Smooth muscle cell (in vitro differentiated cells): ENCODE results near the gene ZSCAN18. TPM values are rescaled to one million over a fixed set of nuclear protein-coding genes. Genes with fewer than 3 reads are reported as not detected.

Source experiments
- DNase-seq: peaks from one replicate; lab custom pipeline; 2025; ENCODE audit not compliant: unreplicated experiment; lab: John Stamatoyannopoulos, UW
- H2AFZ ChIP-seq: fragments of 200-600 bp; sonication (generic); 2 replicates; pipeline ENCODE4 v1.6.0; 2016; ENCODE audit warnings: antibody characterized with exemption, low read depth, mild to moderate bottlenecking
- H3F3A ChIP-seq: fragments of 200-600 bp; sonication (generic); 2 replicates; pipeline ENCODE4 v1.6.0; 2017; ENCODE audit warnings: antibody characterized with exemption, low read depth
- H3K27ac ChIP-seq: fragments of 200-600 bp; sonication (generic); 2 replicates; pipeline ENCODE4 v1.5.1; 2016; ENCODE audit warnings: low read depth, mild to moderate bottlenecking
- H3K27me3 ChIP-seq: fragments of 200-600 bp; sonication (generic); 2 replicates; pipeline ENCODE4 v1.6.1; 2016; ENCODE audit warnings: low read depth, mild to moderate bottlenecking
- H3K36me3 ChIP-seq: fragments of 200-600 bp; sonication (generic); 2 replicates; pipeline ENCODE4 v1.5.1; 2016; ENCODE audit warnings: low read depth
- H3K4me1 ChIP-seq: fragments of 200-600 bp; sonication (generic); 2 replicates; pipeline ENCODE4 v1.5.1; 2016; ENCODE audit warnings: low read depth
- H3K4me2 ChIP-seq: fragments of 200-600 bp; sonication (generic); 2 replicates; pipeline ENCODE4 v1.6.0; 2016; ENCODE audit warnings: mild to moderate bottlenecking
- H3K4me3 ChIP-seq: fragments of 200-600 bp; sonication (generic); 2 replicates; pipeline ENCODE4 v1.5.1; 2016; ENCODE audit warnings: mild to moderate bottlenecking
- H3K79me2 ChIP-seq: fragments of 200-600 bp; sonication (generic); 2 replicates; pipeline ENCODE4 v1.6.0; 2016; ENCODE audit warnings: low read depth, mild to moderate bottlenecking
- H3K9ac ChIP-seq: fragments of 200-600 bp; sonication (generic); 2 replicates; pipeline ENCODE4 v1.6.0; 2016; ENCODE audit warnings: low read depth
- H3K9me3 ChIP-seq: fragments of 200-600 bp; sonication (generic); replicated peaks from 2 replicates; pipeline ENCODE4 v1.5.1; 2016; ENCODE audit warnings: low read depth
- H4K20me1 ChIP-seq: fragments of 200-600 bp; sonication (generic); 2 replicates; pipeline ENCODE4 v1.6.0; 2016; ENCODE audit warnings: low read depth
- CTCF ChIP-seq: fragments of 200-600 bp; sonication (generic); IDR thresholded peaks from 2 replicates; pipeline ENCODE4 v1.5.1; 2017; ENCODE audit warnings: borderline replicate concordance, mild to moderate bottlenecking, antibody characterized with exemption; ENCODE audit not compliant: insufficient read depth, poor library complexity, severe bottlenecking
- WGBS: methylation state at CpG from one replicate; pipeline ENCODE4 v1.1.7; 2016; ENCODE audit warnings: low lambda C conversion rate; 5-methylcytosine and 5-hydroxymethylcytosine counted together
- polyA plus RNA-seq: library from polyadenylated mRNA; unstranded; fragments of >200 nt; fragmentation: Nextera tagmentation; extraction: Ambion mirVana; gene quantifications from 2 replicates; pipeline ENCODE4 v1.2.1, GENCODE V29; 2016
- total RNA-seq: library from RNA; depleted of rRNA; stranded (reverse); fragments of >200 nt; gene quantifications from 2 replicates; pipeline ENCODE4 v1.2.3, GENCODE V29; 2014

Gene ZSCAN18
- total and polyA plus RNA-seq, 2 experiments from 2014 or later, result 32.9 to 54.6 TPM

- Histone ChIP-seq H3K4me1 (no peaks in the 10 kb centered on the region), H3K9me3 (peaks cover 2% of the 10 kb centered on the region), H3K27me3 (no peaks in the 10 kb centered on the region), H3K4me3 (no peak overlapping the region), H2AFZ (no peak overlapping the region), H3K9ac (no peak overlapping the region), H3F3A (no peaks in the 10 kb centered on the region), H3K79me2 (no peaks in the 10 kb centered on the region), H4K20me1 (no peaks in the 10 kb centered on the region), H3K27ac (no peak overlapping the region), H3K36me3 (no peaks in the 10 kb centered on the region), H3K4me2 (no peak overlapping the region)
- TF ChIP-seq CTCF, result no peak
- WGBS, result 94% methylated on average over 5 of the region's 5 CpGs
- DNase-seq, result no peak
Measured at GRCh38 chr19:58118979-58119733, 21.1 kb upstream of the ZSCAN18 start.

GRCh38 chr19:58117841-58118575 lies 20.0 kb upstream of the ZSCAN18 start:
- TF ChIP-seq CTCF, result no peak
- no peaks in the 10 kb centered on the region for H3K9me3 ChIP-seq
- H3K79me2 ChIP-seq, result no peaks in the 10 kb centered on the region
- H3K36me3 ChIP-seq, result no peaks in the 10 kb centered on the region
- no peaks in the 10 kb centered on the region for H3K27me3 ChIP-seq
- no peak overlapping the region for H3K9ac ChIP-seq
- no peak overlapping the region for H3K4me3 ChIP-seq
- WGBS, result 91% methylated on average over 25 of the region's 77 CpGs
- H3K4me1 ChIP-seq, result no peaks in the 10 kb centered on the region
- no peaks in the 10 kb centered on the region for H3F3A ChIP-seq
- no peak overlapping the region for H2AFZ ChIP-seq
- H3K4me2 ChIP-seq, result no peak overlapping the region
- no peak for DNase-seq
- no peak overlapping the region for H3K27ac ChIP-seq
- H4K20me1 ChIP-seq, result no peaks in the 10 kb centered on the region

- no peaks in the 10 kb centered on the region for H3F3A ChIP-seq
- no peak overlapping the region for H2AFZ ChIP-seq
- no peak overlapping the region for H3K9ac ChIP-seq
- no peak overlapping the region for H3K27ac ChIP-seq
- H3K9me3 ChIP-seq, result peaks cover 32% of the 10 kb centered on the region
- no peaks in the 10 kb centered on the region for H4K20me1 ChIP-seq
- no peak overlapping the region for H3K4me3 ChIP-seq
- H3K36me3 ChIP-seq, result no peaks in the 10 kb centered on the region
- 73% methylated on average over 3 of the region's 3 CpGs for WGBS
- no peaks in the 10 kb centered on the region for H3K27me3 ChIP-seq
- no peak for DNase-seq
- H3K79me2 ChIP-seq, result no peaks in the 10 kb centered on the region
- no peak overlapping the region for H3K4me2 ChIP-seq
- TF ChIP-seq CTCF, result no peak
- no peaks in the 10 kb centered on the region for H3K4me1 ChIP-seq
Measured at GRCh38 chr19:58108546-58108817, 10.5 kb upstream of the ZSCAN18 start.
